HG02885 (cell line): ENCODE results near the gene ARHGAP33.

Experiments used
- ATAC-seq: cut with Tn5 transposase; IDR thresholded peaks from one replicate; pipeline ENCODE4 v1.9.1; 2021; ENCODE audit warnings: mild to moderate bottlenecking; ENCODE audit not compliant: unreplicated experiment, poor library complexity

The ARHGAP33 gene

GRCh38 chr19:35777086-35777841, 1.9 kb downstream of the ARHGAP33 start:
- no peak for ATAC-seq

GRCh38 chr19:35777961-35778360, 2.6 kb downstream of the ARHGAP33 start:
- ATAC-seq: no peak

DNA sequence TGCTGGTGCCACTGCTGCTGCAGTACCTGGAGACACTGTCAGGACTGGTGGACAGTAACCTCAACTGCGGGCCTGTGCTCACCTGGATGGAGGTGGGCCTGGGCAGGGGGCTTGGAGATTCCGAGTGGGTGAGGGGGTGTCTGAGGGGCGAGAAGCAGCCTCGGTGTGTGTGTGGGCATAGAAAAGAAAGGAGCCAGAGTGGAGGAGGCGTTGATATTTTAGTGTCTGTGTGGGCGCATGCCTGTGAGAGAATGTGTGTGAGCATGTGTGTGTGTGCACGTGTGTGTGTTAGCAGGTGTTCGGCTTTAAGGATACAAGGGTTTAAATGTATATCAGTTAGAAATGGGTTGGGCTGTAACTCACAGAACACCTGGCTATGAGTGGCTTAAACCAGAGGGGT, 3.7 kb downstream of the ARHGAP33 start:
- no peak for ATAC-seq

- no peak for ATAC-seq
These were observed 4.7 kb downstream of the ARHGAP33 start for GRCh38 chr19:35780058-35780457.

DNA sequence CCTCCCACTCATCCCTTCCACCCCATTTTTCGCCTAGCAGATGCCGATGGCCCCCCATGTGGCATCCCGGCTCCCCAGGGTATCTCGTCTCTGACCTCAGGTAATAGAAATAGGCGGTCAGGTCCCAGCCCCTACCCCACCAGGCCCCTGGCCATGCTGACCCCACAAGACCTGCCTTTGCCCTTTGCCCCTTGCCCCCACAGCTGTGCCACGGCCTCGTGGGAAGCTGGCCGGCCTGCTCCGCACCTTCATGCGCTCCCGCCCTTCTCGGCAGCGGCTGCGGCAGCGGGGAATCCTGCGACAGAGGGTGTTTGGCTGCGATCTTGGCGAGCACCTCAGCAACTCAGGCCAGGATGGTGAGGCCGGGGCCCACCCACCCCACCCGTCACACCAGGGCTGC, 5.4 kb downstream of the ARHGAP33 start:
- no peak for ATAC-seq

GRCh38 chr19:35781650-35782049, 6.3 kb downstream of the ARHGAP33 start:
- ATAC-seq: no peak

DNA sequence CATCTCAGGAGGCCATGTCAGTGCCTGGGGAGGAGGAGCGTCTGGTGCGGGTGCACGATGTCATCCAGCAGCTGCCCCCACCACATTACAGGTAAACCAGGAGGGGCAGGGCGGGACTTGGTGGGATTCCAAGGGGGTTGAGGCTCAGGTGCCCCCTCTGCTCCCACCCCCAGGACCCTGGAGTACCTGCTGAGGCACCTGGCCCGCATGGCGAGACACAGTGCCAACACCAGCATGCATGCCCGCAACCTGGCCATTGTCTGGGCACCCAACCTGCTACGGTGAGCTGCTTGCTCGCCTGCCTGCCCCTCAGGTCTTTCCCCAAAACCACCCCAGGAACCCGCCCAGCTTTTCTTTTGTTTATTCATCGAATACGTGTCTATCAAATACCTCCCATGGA, 7.2 kb downstream of the ARHGAP33 start:
- no peak for ATAC-seq

DNA sequence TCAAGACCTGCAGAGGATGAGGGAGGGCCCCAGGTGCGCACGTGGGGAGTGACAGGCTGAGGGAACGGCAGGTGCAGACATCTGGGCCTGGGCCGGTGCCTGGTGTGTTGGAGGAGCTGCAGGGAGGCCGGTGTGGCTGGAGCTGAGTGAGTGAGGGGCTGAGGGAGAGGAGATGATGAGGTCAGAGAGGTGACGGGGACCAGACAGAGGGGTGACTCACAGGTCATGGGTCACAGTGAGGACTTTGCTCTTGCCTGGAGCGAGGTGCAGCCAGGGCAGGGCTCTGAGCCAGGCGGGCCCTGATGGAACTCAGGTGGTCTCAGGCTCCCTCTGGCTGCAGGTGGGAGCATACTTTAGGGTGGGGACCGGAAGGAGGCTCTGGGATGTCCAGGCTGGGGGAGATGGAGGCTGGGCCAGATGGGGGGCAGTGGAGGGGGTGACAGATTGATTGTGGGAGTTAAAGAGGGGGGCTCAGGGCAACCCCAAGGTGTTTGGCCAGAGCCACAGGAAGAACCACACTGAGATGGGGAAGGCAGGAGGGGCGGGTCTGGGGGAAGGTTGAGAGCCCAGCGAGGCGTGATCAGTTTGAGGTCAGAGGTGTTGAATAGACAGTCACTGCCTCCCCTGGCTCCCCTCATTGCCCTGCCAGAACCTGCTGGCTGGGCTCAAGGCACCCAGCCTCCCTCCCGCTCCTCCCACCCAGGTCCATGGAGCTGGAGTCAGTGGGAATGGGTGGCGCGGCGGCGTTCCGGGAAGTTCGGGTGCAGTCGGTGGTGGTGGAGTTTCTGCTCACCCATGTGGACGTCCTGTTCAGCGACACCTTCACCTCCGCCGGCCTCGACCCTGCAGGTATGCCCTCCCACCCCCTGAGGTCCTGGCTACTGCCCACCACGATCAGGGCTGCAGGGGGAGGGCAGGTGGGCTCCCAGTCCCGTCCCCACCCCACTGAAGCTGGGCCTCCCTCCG, 8.4 kb downstream of the ARHGAP33 start:
- no peak for ATAC-seq

DNA sequence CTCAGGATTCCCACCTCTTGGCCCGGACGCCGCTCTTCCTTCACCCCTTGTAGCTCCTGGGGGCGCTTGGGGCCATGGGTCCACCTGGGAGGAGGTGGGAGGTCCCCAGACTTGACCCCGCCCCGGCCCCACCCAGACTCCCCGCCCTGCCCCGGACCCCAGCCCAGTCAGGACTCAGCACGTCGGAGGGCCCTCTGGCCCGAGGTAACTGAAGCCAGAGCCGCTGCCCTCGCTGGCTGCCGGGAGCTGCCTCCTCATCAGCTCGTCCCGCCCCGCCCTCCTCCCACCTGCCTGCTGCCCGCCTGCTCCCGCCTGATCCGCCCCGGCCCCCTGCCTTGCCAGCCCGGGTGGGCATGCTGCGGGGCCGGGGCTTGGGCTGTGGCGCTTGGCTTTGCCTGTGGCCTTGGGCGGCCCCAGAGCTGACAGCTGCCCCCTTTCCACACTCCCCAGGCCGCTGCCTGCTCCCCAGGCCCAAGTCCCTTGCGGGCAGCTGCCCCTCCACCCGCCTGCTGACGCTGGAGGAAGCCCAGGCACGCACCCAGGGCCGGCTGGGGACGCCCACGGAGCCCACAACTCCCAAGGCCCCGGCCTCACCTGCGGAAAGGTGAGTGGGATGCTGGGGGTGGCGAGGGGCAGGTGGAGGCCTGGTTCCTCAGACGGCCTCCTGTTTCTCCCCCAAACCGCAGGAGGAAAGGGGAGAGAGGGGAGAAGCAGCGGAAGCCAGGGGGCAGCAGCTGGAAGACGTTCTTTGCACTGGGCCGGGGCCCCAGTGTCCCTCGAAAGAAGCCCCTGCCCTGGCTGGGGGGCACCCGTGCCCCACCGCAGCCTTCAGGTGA, 9.4 kb downstream of the ARHGAP33 start:
- no peak for ATAC-seq

- no peak for ATAC-seq
These were observed 9.9 kb downstream of the ARHGAP33 start for GRCh38 chr19:35785339-35785627.

DNA sequence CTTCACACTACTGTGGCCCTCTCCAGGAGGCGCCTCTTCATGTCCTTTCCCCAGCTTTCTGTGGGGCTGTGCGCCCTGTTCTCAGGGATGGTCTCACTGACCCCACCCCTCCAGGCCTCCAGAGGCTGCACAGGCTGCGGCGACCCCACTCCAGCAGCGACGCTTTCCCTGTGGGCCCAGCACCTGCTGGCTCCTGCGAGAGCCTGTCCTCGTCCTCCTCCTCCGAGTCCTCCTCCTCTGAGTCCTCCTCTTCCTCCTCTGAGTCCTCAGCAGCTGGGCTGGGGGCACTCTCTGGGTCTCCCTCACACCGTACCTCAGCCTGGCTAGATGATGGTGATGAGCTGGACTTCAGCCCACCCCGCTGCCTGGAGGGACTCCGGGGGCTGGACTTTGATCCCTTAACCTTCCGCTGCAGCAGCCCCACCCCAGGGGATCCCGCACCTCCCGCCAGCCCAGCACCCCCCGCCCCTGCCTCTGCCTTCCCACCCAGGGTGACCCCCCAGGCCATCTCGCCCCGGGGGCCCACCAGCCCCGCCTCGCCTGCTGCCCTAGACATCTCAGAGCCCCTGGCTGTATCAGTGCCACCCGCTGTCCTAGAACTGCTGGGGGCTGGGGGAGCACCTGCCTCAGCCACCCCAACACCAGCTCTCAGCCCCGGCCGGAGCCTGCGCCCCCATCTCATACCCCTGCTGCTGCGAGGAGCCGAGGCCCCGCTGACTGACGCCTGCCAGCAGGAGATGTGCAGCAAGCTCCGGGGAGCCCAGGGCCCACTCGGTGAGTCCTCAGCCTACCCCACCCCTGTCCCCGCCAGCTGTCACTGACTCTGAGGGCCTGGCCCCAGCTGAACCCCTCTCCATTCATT, 11.2 kb downstream of the ARHGAP33 start:
- ATAC-seq: no peak

GRCh38 chr19:35787227-35787799, 11.9 kb downstream of the ARHGAP33 start:
- ATAC-seq: no peak

GRCh38 chr19:35788205-35788960, 13.0 kb downstream of the ARHGAP33 start:
- ATAC-seq: no peak

- ATAC-seq: no peak
These were observed 14.0 kb downstream of the ARHGAP33 start for GRCh38 chr19:35789195-35789977.

GRCh38 chr19:35789978-35790944, 14.9 kb downstream of the ARHGAP33 start:
- no peak for ATAC-seq

GRCh38 chr19:35790981-35791813, 15.8 kb downstream of the ARHGAP33 start:
- ATAC-seq: no peak
